Astrocyte (in vitro differentiated cells and primary cell): ENCODE measurements around the gene NUAK1.

Experiments
- EZH2 ChIP-seq: IDR thresholded peaks from 2 replicates; pipeline ENCODE4 v1.6.1; 2012; ENCODE audit warnings: mild to moderate bottlenecking, low read length, inconsistent platforms; ENCODE audit not compliant: insufficient read depth
- TF ChIP-seq, protein P1 (sequence below): IDR thresholded peaks from 2 replicates; pipeline ENCODE4 v1.5.1; 2011; ENCODE audit warnings: low read depth, mild to moderate bottlenecking, inconsistent platforms, low read length, moderate library complexity; ENCODE audit not compliant: insufficient read depth

DNA sequence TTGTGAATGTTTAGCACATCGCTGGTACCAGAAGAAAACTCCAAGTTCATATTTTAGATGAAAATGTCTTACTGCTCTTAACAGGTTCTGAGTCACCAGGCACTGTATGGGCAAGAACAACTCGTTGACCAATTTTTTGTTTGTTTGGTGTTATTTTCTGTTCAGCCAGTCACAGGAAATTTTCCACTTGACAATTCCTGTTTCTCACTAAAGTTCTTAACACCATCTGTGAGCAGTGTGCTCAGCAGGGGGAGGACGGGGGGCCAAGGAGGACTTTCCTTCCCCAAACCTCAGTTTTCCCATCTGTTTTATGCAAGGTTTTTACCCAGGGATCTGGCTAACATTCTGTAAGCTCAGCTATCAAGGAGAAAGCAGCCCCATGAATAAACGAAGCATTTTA is 3.0 kb downstream of the NUAK1 start:
- TF ChIP-seq, protein P1, sequence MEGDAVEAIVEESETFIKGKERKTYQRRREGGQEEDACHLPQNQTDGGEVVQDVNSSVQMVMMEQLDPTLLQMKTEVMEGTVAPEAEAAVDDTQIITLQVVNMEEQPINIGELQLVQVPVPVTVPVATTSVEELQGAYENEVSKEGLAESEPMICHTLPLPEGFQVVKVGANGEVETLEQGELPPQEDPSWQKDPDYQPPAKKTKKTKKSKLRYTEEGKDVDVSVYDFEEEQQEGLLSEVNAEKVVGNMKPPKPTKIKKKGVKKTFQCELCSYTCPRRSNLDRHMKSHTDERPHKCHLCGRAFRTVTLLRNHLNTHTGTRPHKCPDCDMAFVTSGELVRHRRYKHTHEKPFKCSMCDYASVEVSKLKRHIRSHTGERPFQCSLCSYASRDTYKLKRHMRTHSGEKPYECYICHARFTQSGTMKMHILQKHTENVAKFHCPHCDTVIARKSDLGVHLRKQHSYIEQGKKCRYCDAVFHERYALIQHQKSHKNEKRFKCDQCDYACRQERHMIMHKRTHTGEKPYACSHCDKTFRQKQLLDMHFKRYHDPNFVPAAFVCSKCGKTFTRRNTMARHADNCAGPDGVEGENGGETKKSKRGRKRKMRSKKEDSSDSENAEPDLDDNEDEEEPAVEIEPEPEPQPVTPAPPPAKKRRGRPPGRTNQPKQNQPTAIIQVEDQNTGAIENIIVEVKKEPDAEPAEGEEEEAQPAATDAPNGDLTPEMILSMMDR, result no peak
- no peak for TF ChIP-seq EZH2
